Measurements from ENCODE around the gene LLCFC1.
"Not testable (repeated sequence)": the region's sequence is repeated elsewhere in the genome, so short reads cannot be mapped to it uniquely, and the experiment has no call there.

LLCFC1 gene

DNA sequence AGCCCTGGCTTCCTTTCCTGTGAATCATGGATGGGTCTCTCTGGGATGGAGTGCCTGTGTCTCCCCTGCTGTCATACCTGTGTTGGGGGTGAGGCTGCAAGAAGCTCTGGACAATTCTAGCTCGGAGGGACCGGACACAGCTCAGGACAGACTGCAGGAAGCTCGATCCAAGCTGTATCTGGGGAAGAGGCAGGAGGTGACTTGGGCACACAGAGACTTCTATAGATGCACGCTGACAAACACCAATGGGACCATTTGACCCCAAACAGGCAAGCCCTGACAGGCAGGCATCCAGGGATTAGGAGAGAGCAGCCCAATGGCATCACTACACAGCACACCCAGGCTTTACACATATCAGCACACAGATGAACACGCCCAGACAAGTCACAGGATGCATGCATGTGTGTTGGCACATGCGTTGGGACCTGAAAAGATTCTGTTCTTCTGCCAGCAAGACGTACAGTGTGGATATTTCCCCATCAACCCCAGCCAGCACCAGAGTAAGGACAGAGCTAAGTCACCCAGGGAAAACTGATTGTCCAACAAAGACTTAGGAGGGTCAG is 4.5 kb downstream of the LLCFC1 start:
- no peak for DNase-seq (ENCODE audit: low spot score)

DNA sequence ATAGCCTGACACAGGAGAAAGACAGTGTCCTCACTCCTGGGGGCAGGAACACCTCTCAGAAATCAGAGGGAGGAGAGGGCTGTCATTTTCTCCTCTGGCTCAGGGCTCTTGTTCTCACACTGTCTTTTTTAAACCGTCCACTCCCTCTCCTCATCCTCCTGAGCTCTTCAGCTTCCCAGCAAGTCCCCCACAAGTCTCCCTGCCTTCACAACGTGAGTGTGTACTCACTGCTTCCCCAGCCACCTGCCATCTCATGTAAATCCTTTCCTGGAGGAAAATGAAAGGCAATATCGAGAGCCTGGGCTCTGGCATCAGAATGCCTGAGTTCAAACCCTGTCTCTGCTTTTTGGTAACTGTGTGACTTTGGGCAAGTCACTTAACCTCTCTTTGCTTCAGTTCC is 5.7 kb downstream of the LLCFC1 start:
- DNase-seq (ENCODE audit: low spot score) = no peak

DNA sequence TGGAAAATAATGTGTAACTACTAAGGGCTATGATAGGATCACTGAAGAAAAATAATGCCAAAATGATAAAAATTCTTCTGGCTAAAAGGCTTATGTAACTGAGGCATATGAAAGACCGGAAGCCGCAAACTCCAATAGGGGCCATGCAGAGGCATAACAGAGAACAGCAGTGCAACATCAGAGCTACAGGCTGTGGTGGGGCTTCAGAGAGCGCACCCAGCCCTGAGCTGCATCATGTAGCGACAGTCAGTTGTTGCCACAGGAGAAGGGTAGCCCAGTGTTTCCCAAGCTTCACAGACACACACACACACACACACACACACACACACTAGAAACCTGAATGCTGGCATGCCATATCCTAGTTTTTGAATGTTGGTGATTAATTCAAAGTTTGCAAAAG is 9.3 kb downstream of the LLCFC1 start:
- DNase-seq (ENCODE audit: low spot score) = no peak

DNA sequence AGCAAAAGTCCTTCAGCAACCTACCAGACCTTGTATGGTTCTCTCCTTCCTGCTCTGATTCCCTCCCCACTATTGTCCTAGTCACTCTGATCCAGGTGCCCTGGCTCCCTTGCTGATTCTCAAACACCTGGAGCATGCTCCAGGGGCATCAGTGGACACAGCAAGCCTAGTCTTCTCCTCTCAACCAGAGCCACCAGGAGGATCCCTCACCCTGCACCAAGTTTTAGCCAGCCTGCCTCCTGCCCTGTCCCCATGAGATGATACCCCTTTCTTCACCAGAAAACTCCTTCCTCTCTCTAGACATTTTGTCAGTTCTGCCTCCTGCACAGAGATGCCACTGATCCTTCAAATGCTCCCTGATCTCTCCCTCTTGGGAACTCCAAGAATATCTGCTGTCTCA is 11.0 kb downstream of the LLCFC1 start:
- no peak for DNase-seq (ENCODE audit: low spot score)

DNA sequence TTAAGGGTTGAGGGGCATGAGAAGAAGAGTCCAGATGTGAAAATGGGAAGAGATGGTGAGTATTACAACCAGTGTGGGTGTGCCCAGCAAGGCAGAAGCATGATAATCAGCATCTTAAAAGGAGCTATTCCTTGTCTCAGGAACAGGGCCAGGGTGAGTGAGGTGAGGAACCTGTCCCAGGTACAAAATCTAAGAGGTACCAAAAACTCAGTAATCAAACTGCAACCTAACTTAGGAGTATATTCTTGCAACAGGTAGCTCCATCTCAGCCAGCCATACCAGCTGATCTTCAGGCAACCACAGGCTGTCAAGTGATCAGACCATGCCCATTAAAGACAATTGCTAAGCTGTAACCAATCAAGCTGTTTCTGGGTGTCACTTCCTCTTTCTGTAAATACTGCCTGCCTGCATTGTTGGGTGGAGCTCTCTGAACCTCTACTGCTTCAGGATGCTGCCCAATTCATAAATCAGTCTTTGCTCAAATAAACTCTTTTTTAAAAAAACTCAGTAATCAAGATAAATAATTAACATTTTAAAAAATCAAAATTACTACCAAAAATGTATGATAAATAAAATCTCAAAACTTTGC is 15.5 kb downstream of the LLCFC1 start:
- no peak for DNase-seq (ENCODE audit: low spot score)

DNA sequence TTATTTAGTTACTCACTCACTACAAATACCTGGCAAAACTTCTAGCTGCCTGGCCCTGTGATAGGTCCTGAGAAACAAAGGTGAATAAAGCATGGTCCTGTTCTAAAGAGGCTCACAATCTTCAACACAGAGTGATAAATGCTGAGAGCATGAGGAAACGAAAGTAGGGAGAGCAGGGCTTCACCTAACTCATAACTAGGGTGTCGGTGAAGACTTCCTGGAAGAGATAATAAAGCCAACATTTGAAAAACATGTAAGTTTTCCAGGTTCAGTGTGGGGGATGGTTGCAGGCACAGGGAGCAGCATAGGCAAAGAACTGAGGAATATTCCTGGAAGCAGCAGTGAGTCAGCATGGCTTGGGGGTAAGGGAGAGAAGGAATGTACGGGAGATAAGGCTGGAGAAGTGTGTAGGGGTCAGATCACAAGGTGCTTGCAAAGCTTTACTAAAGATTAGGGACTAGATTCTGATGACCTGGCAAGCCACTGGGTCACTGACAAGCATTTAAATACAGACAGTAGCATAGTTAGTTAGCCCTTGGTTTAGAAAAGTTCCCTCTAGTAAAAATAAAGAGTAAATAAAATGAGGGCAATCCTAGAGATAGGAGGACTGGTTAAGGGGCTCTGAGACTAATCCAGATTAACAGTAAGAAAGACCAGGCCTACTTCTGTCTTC is 17.8 kb downstream of the LLCFC1 start:
- DNase-seq (ENCODE audit: low spot score) = no peak

DNA sequence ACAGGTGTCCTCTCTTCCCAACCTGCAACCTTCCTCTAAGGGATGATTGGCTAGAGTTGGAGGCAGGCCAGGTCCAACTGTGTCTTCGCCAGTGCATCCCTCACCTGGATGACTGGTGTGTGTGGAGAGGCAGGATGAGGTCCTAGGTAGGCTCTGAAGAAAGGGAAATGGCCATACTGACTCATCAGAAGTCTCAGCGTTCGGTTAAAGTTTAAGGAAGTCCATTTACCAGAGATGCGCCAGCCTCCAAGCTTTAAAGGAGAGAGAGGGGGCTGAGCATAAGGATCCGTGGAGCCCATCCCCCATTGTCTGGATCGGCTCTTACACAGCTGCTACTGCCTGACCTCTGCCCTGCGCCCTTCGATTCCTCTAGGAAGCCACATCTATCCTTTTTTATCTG is 18.4 kb downstream of the LLCFC1 start:
- no peak for DNase-seq (ENCODE audit: low spot score)

DNA sequence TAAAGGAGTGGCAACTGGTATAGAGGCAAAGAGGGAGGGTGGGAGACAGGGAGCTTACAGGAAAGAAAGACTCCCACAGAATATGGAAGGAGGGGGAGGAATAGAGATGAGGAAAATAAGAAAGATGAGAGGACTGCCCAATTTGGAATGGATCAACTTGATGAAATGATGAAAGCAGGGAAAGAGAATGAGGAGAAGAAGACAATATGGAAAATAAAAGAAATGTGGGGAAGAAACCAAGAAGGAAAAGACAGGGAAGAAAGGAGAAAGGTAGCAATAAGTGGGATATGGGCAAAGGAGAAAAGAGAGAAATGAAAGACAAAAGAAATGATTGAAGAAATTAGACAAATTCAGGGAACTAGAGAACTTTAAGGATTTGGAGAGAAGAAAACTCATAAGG is 19.9 kb downstream of the LLCFC1 start:
- DNase-seq (ENCODE audit: low spot score) = no peak

DNA sequence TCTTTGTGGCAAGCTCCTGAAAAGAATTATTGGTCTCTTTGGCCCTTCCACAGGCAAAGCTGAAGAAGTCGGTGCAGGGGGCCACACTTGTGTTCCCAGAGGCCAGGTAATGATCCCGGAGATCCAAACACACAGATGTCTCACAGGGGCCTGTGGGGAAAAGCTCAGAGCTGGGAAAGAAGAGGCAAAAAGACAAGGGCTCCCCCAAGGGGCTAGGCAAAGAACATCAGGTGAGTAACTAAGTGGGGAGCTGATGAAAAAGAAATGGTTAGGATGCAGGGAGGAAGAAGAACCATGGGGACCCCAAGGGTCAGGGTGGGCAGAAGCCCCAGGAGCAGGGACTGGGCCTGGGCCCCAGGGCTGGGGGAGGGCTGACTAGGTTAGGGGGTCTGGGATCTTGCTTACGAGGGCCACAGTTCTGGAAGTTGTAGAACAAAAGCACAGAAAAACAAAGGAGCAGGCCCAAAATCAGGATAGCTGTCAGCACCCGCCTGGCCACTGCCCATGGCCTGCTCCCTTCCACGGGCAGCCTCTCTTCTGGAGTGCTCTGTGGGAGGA is 21.8 kb downstream of the LLCFC1 start:
- DNase-seq (ENCODE audit: low spot score) = no peak

DNA sequence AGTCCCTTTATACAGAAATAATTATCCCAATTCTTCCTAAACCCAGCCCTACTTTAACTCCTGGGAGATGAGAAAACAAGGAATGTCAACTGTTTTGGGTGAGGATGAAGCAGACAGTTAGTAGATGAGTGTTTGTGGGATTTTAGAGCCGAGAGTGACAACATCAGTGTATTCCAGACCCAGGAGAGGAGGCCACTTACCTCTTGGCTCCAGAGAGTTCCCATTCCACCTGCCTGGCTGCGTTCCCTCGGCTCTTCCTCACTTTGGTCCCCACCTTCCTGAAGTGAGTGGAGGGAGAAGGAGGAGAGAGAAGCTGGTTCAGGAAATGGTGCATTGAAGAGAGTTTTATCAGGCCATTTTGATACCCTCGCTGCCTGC is 22.3 kb downstream of the LLCFC1 start:
- no peak for DNase-seq (ENCODE audit: low spot score)

DNA sequence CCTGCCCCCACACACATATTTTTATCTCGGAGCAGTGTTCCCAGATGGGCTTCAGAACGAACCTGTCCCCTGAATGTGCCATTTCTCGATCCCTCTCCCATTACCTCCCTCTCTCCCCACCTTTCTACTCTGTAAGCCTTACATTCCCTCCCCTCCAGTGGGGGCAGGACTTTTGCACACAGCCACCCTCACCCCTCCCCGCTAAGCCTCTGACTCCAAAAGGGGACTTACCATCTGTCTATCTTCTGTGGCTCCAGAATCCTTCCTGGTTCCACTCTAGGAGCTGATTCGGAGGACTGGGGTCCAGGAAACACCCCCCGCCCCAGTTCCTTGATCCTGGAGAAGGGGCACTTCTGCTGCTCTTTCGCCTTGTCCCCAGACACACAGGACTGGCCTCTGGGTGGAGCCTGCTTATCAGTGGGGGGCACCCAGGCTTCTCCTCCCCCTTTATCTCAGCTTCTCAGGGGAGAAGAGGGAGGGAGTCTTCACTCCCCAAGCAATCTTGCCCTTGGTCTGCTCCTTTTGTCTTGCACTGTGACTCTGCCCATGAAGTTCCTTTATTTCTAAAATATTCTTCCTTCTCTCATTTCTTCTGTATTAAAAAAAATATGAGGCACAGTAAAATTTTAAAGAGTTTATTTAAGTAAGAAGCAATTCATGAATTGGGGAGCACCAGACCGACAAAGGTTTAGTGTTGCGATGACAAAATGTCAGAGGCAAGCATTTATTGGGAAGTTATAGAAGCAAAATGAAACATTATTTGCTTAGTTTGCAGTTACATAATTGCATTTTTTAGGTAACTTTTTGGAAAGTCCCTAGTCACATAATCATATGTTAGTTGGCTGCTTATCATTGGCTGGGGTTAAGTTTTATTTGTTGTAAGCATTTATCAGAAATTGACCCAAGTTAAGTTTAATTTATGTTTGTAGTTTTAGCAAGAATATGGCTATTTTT is 23.0 kb downstream of the LLCFC1 start, which contains the start of gene KEL:
KEL (minus strand) TSS at position 391 of the 954 bp plus-strand sequence; CDS start at position 234, 157 bp downstream.
- DNase-seq (ENCODE audit: low spot score) = no peak

DNA sequence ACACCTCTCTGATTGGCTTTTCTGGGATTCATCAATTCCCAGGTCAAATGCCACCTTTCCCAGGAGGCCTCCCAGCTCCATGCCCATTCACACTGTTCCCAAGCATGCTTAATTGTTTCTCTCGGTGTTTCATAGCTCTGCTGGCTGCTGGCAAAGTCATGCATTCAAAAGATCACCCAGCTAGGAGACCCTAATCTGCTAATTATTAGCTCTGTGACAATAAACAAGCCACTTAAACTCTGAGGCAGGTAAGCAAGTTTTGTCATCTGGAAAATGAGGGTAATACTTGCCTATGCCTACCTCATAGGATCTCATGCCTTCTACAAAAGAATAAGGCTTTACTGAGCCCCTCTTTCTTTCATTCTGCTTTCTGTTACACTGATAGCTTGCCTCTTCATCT is 23.7 kb downstream of the LLCFC1 start:
- DNase-seq (ENCODE audit: low spot score) = no peak

DNA sequence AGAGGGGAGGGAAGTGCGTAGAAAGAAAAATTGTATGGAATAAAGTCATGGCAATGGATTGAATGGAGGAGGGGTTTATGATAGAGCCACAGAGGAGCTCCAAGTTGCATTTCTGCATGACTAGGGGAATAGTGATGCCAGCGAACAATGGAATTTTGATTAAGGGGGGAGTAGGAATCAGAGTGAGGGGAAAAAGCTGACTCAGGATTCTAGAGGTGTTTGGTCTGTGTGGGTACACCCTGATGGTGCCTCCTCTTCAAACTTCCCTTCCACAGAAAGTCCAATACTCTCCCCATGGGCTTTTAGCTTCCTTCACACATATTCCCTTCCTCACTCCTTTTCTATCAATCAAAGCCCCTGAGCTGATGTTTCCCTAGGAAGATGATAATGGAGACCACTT is 24.7 kb downstream of the LLCFC1 start:
- no peak for DNase-seq (ENCODE audit: low spot score)

DNA sequence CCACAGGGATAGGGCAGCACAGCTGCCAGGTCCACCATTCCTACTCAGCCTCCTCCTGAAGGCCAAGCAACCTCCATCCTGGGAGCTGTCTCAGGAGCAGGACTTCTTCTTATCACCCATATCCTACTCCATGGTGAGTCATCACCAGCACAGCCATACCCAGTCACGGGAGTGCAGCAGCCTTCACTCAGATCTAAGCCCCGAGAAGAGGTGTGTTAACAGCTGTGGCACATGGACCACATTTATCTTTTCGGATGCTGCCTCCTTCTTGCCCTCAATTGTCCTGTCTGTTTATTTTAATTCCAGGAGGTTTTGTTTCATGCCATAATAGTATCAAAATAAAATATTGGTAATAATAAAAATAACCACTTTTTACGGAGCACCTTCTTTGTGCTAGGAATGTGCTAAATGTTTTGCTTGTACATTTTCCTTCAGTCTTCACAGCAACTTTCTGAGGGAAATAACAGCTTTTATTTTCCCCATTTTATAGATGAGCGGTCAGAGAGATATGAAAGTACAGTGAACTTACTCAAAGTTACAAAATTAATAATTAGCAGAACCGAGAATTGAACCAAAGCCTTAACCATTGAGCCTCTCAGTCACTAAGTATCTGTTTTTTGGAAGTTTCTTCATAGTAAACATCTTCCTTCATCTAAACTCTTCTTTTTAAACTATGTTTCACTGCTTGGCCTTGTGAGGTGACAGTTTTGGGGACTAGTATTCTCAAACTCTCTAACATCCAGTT is 25.4 kb downstream of the LLCFC1 start:
- DNase-seq (ENCODE audit: low spot score) = no peak

DNA sequence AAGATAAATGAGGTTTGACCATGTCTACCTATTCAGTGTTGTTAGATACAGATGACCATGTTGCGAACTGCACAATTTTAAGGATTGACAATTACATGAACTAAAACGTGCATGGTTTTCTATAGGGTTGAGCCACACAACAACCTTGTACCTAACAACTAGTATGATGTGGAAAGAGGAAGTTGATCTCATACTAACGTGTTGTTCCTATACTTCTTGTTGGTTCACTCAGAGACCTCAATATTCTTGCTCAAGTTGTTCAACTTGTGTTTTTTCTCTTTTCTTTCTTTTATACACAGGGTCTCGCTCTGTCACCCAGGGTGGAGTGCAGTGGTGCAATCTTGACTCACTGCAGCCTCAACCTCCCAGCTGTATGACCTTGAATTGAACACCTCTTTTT is 28.9 kb downstream of the LLCFC1 start:
- DNase-seq (ENCODE audit: low spot score) = no peak

DNA sequence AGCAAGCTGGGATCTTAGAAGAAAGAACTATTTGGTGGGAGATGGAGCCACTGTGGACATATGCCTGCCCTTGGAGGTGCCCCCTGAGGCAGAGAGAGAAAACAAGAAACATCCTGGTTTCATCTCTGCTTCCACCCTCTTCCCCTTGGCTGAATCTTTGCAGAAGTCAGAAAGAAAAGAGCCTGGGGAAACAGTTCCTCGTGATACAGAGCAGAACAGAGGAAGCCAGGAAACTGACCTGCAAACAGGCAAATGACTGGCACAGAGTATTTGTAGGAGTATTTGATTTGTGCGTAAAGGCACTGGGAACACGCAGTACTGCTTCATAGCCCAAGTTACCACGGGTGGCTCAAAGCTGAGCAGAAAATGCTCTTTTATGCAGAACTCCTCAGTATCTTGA is 29.9 kb downstream of the LLCFC1 start:
- no peak for DNase-seq (ENCODE audit: low spot score)

DNA sequence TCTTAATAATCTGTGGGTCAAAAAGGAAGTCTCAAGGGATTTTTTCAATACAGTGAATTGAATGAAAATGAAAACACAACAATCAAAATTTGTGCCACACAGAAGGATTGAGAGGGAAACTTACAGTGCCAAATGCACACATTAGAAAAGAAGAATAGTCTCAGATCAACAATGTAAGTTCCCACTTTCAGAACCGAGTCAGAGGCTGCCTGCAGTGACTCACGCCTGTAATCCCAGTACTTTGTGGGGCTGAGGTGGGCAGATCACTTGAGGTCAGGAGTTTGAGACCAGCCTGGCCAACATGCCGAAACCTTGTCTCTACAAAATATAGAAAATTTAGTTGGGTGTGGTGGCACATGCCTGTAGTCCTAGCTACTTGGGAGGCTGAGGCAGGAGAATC is 35.3 kb downstream of the LLCFC1 start:
- DNase-seq (ENCODE audit: low spot score) = no peak

DNA sequence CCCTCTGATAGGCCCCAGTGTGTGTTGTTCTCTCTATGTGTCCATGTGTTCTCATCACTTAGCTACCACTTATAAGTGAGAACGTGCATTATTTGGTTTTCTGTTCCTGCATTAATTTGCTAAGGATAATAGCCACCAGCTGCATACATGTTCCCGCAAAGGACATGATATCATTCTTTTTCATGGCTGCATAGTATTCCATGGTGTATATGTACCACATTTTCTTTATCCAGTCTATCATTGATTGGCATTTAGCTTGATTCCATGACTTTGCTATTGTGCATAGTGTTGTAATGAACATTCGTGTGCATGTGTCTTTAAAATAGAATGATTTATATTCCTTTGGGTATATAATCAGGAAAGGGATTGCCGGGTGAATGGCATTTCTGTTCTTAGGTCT is 39.1 kb downstream of the LLCFC1 start:
- not testable (repeated sequence) for DNase-seq (ENCODE audit: low spot score)

DNA sequence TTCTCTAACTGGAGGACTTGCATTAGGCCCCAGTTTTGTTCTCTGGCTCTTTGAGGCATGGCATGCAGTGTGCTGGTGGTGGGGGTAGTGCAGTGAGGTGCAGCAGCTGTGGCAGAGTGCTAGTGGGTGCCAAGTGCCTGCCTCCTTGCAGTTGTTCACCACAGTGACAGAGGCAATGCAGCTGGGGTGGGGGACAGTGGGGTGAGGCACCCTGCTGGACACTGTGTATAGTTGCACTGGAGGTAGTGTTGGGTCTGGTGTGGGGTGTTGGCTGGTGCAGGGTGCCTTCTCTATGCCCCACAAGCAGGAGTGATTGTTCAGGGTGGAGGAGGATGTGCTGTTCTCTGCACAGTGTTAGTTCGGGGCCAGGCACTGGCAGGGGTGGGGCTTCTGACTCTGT is 44.5 kb downstream of the LLCFC1 start:
- DNase-seq (ENCODE audit: low spot score) = no peak

DNA sequence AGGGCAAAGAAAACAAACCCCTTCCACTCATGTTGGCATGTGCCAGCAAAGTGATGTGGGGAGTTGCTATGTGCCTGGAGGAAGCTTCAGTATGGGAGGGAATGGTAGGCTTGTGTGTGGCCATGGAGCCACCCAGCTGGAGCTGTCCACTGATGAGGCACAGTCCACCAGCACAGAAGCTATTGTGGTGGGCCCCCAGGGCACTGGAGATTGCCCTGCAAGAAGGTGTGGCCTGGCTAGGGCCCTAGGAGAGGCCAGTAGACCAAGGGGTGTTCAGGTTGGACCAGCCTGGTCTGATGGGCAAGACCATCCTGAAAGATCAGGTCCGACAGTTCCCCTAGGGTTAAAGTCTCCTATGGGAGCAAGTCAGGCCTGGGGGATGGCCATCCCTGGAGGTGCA is 45.0 kb downstream of the LLCFC1 start:
- DNase-seq (ENCODE audit: low spot score) = no peak
